VCaP (cell line): ENCODE results near the gene NALCN.
"Not testable (repeated sequence)": the region's sequence is repeated elsewhere in the genome, so short reads cannot be mapped to it uniquely, and the experiment has no call there.

Experiments
- H3K27ac ChIP-seq: fragments of 450-650 bp; 2 replicates; pipeline ENCODE4 v1.5.1; 2017
- CTCF ChIP-seq: fragments of 450-650 bp; conservative IDR thresholded peaks from 2 replicates; pipeline ENCODE4 v1.5.1; 2017; ENCODE audit warnings: mild to moderate bottlenecking, moderate library complexity

Gene NALCN

DNA sequence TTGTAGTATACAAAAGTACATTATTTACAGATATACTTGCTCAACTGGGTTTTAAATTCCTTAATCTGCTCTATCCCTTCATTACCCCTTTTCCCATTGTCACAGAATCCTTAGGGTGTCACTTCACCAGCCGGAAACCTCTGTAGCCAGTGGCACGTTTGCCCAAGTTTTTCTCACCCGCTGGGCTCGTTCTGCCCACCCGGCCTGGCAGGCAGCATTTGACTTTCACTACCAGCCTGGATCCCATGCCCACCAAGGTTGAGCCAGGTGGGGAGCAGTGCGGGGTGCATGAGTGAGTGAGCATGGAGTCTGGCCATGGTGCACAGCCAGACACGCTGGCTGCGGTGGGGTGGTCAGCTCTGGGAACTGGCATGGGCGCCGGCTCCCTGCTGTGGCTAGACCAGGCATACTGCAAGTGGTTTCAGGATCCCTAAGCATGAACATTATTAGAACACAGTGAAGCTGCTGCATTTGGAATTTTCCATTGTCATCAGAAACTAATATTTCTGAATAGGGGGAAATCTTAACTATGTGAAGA is 98.3 kb downstream of the NALCN start:
- no peak overlapping the region for H3K27ac ChIP-seq
- TF ChIP-seq CTCF: no peak

- H3K27ac ChIP-seq: not testable (repeated sequence)
These were observed 102.8 kb downstream of the NALCN start for GRCh38 chr13:101313479-101313878.

DNA sequence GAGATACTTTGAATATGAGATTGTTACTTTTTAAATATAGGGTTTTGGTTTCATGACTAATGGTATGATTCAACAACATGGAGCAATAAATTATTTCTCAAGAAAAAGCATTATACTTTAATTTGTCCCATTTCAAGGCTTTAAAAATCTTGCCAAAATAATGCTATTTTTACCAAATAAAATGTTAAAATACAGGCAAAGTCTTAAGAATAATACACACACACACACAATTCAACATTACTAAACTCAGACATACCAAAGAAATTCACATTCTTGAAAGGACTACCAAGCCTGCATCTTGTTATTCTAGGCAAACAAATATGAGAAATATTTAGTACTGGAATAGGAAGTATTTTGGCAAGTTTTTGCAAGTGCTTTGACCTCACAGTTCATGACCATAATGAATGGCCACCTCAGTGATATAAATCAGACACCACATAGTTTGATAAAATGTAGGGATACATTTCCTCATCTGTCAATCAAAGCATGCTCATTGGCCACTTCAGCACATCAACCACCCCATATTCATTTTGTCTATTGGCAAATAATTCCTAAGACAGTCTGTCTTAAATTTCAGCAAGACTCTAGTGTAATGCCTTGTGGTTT is 107.2 kb downstream of the NALCN start:
- no peak overlapping the region for H3K27ac ChIP-seq
- no peak for TF ChIP-seq CTCF

GRCh38 chr13:101308247-101309013 is 107.9 kb downstream of the NALCN start:
- no peak for TF ChIP-seq CTCF
- no peak overlapping the region for H3K27ac ChIP-seq

- no peak overlapping the region for H3K27ac ChIP-seq
- TF ChIP-seq CTCF: no peak
These were observed 109.1 kb downstream of the NALCN start for GRCh38 chr13:101307181-101307701.

DNA sequence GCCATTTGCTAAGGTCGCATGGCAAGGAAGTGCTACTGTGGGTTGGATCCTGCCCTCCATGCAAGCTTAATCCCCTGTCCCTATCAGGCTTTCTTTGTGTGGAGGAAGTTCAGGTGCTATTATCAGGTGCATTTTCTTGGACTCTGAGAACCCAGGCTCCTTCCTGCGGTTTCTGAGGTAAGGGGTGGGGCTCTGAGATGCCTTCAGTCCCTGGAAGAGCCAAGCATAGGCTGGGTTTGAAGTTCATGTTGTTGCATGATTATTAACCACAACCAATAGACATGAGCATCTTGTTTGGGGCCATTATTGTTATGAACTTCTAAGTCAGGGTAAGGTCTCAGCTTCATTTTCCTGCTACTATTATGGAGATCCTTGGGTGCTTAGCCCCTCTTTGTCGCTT is 109.5 kb downstream of the NALCN start:
- no peak for TF ChIP-seq CTCF
- H3K27ac ChIP-seq: no peak overlapping the region

GRCh38 chr13:101305981-101306411 is 110.3 kb downstream of the NALCN start:
- no peak for TF ChIP-seq CTCF
- no peak overlapping the region for H3K27ac ChIP-seq

- H3K27ac ChIP-seq: no peak overlapping the region
- no peak for TF ChIP-seq CTCF
These were observed 112.8 kb downstream of the NALCN start for GRCh38 chr13:101303521-101303920.
